Skeletal muscle tissue (tissue), 4 donors: ENCODE data around the gene GUCA2A. TPM values are rescaled to one million over a fixed set of nuclear protein-coding genes. Genes with fewer than 3 reads are reported as not detected.
A peak's percentile ranks its signal among the peaks of the same experiment; 100 is the strongest.

Experiments
- H3K27ac ChIP-seq: one replicate; pipeline ENCODE4 v1.7.0; 2013; ENCODE audit warnings: mild to moderate bottlenecking, low read depth, low read length, inconsistent platforms
- H3K27me3 ChIP-seq, 3 donors: one replicate each; pipeline ENCODE4 v1.7.0; 2013; ENCODE audit warnings: low read length in 3 of 3; ENCODE audit not compliant: control insufficient read depth in 3 of 3, insufficient read depth in 3 of 3
- H3K36me3 ChIP-seq, 3 donors: one replicate each; pipeline ENCODE4 v1.7.0; 2013; ENCODE audit warnings: low read length in 3 of 3; ENCODE audit not compliant: control insufficient read depth in 3 of 3, insufficient read depth in 3 of 3
- H3K4me1 ChIP-seq, 3 donors: one replicate each; pipeline ENCODE4 v1.7.0; 2013; ENCODE audit warnings: low read length in 3 of 3, mild to moderate bottlenecking in 3 of 3; ENCODE audit not compliant: control insufficient read depth in 3 of 3, insufficient read depth in 3 of 3
- H3K4me3 ChIP-seq, 3 donors: one replicate each; pipeline ENCODE4 v1.7.0; 2013; ENCODE audit warnings: low read length in 3 of 3
- H3K9ac ChIP-seq, 3 donors: one replicate each; pipeline ENCODE4 v1.7.0; 2013; ENCODE audit warnings: low read length in 3 of 3, mild to moderate bottlenecking in 3 of 3, moderate library complexity in 2 of 3, low read depth in 1 of 3
- H3K9me3 ChIP-seq, 3 donors: one replicate each; pipeline ENCODE4 v1.7.0; 2013; ENCODE audit warnings: low read length in 3 of 3; ENCODE audit not compliant: control insufficient read depth in 3 of 3
- total RNA-seq: library from RNA; depleted of rRNA; stranded (reverse); fragments of >200 nt; gene quantifications from one replicate; pipeline ENCODE4 v1.2.3, GENCODE V29; 2014
- donor health status: Osteomylitis.

Gene GUCA2A
- total RNA-seq, 1 donor from 2014 or later = not detected

- Histone ChIP-seq H3K27ac (no peak overlapping the region), H3K9me3 (no peaks in the 10 kb centered on the region), H3K9ac (no peak overlapping the region), H3K36me3 (no peaks in the 10 kb centered on the region), H3K4me1 (peaks cover 9 to 41% (median 29%) of the 10 kb centered on the region in 3 donors), H3K27me3 (peaks cover 0 to 3% (median 0%) of the 10 kb centered on the region in 3 donors), H3K4me3 (no peak overlapping the region)
These were observed 6.5 kb upstream of the GUCA2A start for GRCh38 chr1:42170779-42171621.

GRCh38 chr1:42168763-42169162 is 4.2 kb upstream of the GUCA2A start:
- Histone ChIP-seq H3K36me3 (no peaks in the 10 kb centered on the region), H3K27ac (no peak overlapping the region), H3K4me3 (no peak overlapping the region), H3K9me3 (no peaks in the 10 kb centered on the region), H3K9ac (no peak overlapping the region), H3K4me1 (peaks cover 9 to 42% (median 40%) of the 10 kb centered on the region in 3 donors), H3K27me3 (peaks cover 0 to 3% (median 0%) of the 10 kb centered on the region in 3 donors)

GRCh38 chr1:42168391-42168670 is 3.8 kb upstream of the GUCA2A start:
- Histone ChIP-seq H3K9ac (no peak overlapping the region), H3K4me3 (no peak overlapping the region), H3K36me3 (no peaks in the 10 kb centered on the region), H3K27me3 (peaks cover 0 to 3% (median 0%) of the 10 kb centered on the region in 3 donors), H3K9me3 (no peaks in the 10 kb centered on the region), H3K27ac (no peak overlapping the region), H3K4me1 (peaks cover 7 to 38% (median 36%) of the 10 kb centered on the region in 3 donors)

GRCh38 chr1:42167611-42168390 is 3.3 kb upstream of the GUCA2A start:
- Histone ChIP-seq H3K9ac (no peak overlapping the region), H3K9me3 (no peaks in the 10 kb centered on the region), H3K27ac (no peak overlapping the region), H3K4me3 (no peak overlapping the region), H3K36me3 (no peaks in the 10 kb centered on the region), H3K4me1 (peaks cover 1 to 33% (median 30%) of the 10 kb centered on the region in 3 donors), H3K27me3 (peaks cover 0 to 3% (median 0%) of the 10 kb centered on the region in 3 donors)

- Histone ChIP-seq H3K27me3 (no peaks in the 10 kb centered on the region), H3K9ac (peak overlapping the region in 1 of 3 donors; percentile 3), H3K4me3 (no peak overlapping the region), H3K9me3 (peaks cover 0 to 4% (median 0%) of the 10 kb centered on the region in 3 donors), H3K36me3 (no peaks in the 10 kb centered on the region), H3K27ac (no peak overlapping the region), H3K4me1 (peaks cover 0 to 18% (median 17%) of the 10 kb centered on the region in 3 donors)
These were observed 1.1 kb upstream of the GUCA2A start for GRCh38 chr1:42165511-42166210.

- Histone ChIP-seq H3K4me3 (no peak overlapping the region), H3K9me3 (peaks cover 0 to 4% (median 0%) of the 10 kb centered on the region in 3 donors), H3K27me3 (no peaks in the 10 kb centered on the region), H3K4me1 (peaks cover 0 to 18% (median 17%) of the 10 kb centered on the region in 3 donors), H3K36me3 (no peaks in the 10 kb centered on the region), H3K9ac (no peak overlapping the region), H3K27ac (no peak overlapping the region)
These were observed 725 bp downstream of the GUCA2A start for GRCh38 chr1:42163536-42164503.

- Histone ChIP-seq H3K27ac (no peak overlapping the region), H3K4me3 (no peak overlapping the region), H3K36me3 (no peaks in the 10 kb centered on the region), H3K9ac (no peak overlapping the region), H3K9me3 (peaks cover 0 to 4% (median 0%) of the 10 kb centered on the region in 3 donors), H3K4me1 (peaks cover 0 to 18% (median 17%) of the 10 kb centered on the region in 3 donors), H3K27me3 (no peaks in the 10 kb centered on the region)
These were observed 1.4 kb downstream of the GUCA2A start for GRCh38 chr1:42163114-42163513.

GRCh38 chr1:42162181-42162580 is 2.4 kb downstream of the GUCA2A start:
- H3K4me3 ChIP-seq = no peak overlapping the region
- H3K27ac ChIP-seq = no peak overlapping the region
- H3K9ac ChIP-seq = no peak overlapping the region
- H3K36me3 ChIP-seq = no peaks in the 10 kb centered on the region
- H3K9me3 ChIP-seq = peaks cover 0 to 4% (median 0%) of the 10 kb centered on the region in 3 donors
- H3K4me1 ChIP-seq = peaks cover 0 to 18% (median 17%) of the 10 kb centered on the region in 3 donors
- H3K27me3 ChIP-seq = no peaks in the 10 kb centered on the region

GRCh38 chr1:42158189-42158588 is 6.4 kb downstream of the GUCA2A start:
- Histone ChIP-seq H3K4me1 (no peaks in the 10 kb centered on the region), H3K27ac (no peak overlapping the region), H3K36me3 (no peaks in the 10 kb centered on the region), H3K9ac (no peak overlapping the region), H3K4me3 (no peak overlapping the region), H3K27me3 (peaks cover 0 to 6% (median 0%) of the 10 kb centered on the region in 3 donors), H3K9me3 (peaks cover 0 to 4% (median 0%) of the 10 kb centered on the region in 3 donors)
